Activated naive CD4-positive, alpha-beta T cell treated with anti-CD3 and anti-CD28 coated beads, Interleukin-2, amount 50 U/mL, for 24 hours (primary cell): ENCODE data around the gene ATP2B2.
A peak's percentile ranks its signal among the peaks of the same experiment; 100 is the strongest.

Source experiments
- H3K27ac Mint-ChIP-seq: one replicate; pipeline ENCODE4 v1.8.0; 2021; ENCODE audit warnings: mild to moderate bottlenecking, mixed read lengths
- H3K27me3 Mint-ChIP-seq: one replicate; pipeline ENCODE4 v1.8.0; 2021; ENCODE audit warnings: mixed read lengths
- H3K36me3 Mint-ChIP-seq: one replicate; pipeline ENCODE4 v1.8.0; 2021; ENCODE audit warnings: mixed read lengths
- H3K4me1 Mint-ChIP-seq: one replicate; pipeline ENCODE4 v1.8.0; 2021; ENCODE audit warnings: mixed read lengths
- H3K4me3 Mint-ChIP-seq: one replicate; pipeline ENCODE4 v1.8.0; 2021; ENCODE audit warnings: mild to moderate bottlenecking, mixed read lengths
- H3K9me3 Mint-ChIP-seq: one replicate; pipeline ENCODE4 v1.8.0; 2021; ENCODE audit warnings: mixed read lengths

Gene ATP2B2

DNA sequence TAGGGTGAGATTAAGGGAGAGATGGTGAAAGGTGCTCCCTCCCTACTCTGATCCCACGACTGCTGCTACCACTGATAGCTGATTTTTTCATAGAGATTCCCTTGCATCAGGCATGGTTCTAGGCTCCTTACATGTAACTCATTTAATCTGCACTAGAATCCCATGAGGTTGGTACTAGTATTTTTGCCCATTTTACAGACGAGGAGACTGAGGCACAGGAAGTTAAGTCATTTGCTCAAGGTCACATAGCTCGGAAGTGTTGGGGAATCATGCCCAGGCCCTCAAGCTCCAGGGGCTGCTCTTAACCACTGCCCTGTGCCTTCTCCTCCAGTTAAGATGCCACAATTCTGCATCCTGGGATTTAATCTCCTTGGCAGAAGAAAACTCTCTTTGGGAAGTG, 11.2 kb downstream of the ATP2B2 start:
- Mint-ChIP-seq H3K4me3 (no peak overlapping the region), H3K36me3 (no peaks in the 10 kb centered on the region), H3K4me1 (no peaks in the 10 kb centered on the region), H3K27ac (no peak overlapping the region), H3K9me3 (no peaks in the 10 kb centered on the region), H3K27me3 (no peaks in the 10 kb centered on the region)

DNA sequence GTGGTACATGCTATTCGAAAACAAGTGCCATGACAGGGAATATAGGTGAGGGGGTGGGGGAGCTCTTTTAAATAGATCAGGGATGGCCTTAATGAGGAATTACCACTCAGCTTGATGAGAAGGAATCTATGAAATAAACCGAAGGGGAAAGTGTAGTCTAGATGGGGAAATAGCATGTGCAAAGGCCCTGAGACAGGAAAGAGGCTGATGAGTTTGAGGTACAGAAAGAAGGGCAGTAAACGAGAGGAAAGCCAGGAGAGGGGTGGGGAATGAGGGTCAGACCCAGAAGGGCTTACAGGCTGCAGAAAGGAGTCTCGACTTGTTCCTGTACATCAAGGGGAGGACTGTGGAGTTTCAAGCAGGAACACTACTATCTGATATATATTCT, 12.2 kb downstream of the ATP2B2 start:
- H3K36me3 Mint-ChIP-seq, result no peaks in the 10 kb centered on the region
- H3K27me3 Mint-ChIP-seq, result no peaks in the 10 kb centered on the region
- no peak overlapping the region for H3K27ac Mint-ChIP-seq
- no peak overlapping the region for H3K4me3 Mint-ChIP-seq
- no peaks in the 10 kb centered on the region for H3K9me3 Mint-ChIP-seq
- H3K4me1 Mint-ChIP-seq, result no peaks in the 10 kb centered on the region

DNA sequence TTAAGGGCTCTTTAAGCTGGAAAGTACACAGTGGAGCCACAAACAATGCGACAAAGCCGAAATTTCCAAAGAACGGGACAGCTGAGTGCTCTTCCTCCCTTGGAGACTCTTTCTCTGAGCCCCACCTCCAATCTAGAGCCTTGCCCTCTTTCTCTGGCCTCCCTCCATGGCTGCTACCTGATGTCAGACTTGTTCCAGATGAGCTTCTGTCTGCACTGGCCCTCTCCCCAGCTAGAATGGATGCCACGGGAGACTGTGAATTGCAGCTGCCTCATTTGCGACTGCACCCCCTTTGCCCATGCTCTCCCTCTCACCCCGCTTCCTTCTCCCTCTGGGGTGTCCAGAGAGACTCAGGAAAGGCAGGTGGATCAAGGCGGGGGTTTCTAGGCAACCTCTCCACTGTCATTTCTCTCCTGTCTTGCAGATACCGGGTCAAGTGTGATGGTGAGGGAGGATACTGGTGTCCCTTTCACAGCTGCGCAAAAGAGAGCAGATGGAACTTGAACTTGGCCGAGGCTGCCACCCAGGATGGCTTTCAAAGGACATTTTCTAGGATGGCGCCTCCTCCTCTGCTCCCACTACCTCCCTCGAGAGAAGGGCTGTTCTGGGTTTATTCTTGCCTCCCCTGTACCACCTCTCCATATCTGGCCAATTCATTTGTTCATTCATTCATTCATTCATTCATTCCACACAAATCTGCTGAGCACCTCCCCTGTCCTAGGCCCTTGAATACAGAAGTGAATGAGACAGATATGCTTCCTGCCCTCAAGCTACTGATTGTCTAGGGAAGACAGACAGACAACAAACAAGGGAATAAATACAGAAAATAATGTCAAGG, 12.8 kb downstream of the ATP2B2 start:
- Mint-ChIP-seq H3K4me3 (no peak overlapping the region), H3K9me3 (no peaks in the 10 kb centered on the region), H3K27ac (no peak overlapping the region), H3K27me3 (no peaks in the 10 kb centered on the region), H3K36me3 (no peaks in the 10 kb centered on the region), H3K4me1 (no peaks in the 10 kb centered on the region)

DNA sequence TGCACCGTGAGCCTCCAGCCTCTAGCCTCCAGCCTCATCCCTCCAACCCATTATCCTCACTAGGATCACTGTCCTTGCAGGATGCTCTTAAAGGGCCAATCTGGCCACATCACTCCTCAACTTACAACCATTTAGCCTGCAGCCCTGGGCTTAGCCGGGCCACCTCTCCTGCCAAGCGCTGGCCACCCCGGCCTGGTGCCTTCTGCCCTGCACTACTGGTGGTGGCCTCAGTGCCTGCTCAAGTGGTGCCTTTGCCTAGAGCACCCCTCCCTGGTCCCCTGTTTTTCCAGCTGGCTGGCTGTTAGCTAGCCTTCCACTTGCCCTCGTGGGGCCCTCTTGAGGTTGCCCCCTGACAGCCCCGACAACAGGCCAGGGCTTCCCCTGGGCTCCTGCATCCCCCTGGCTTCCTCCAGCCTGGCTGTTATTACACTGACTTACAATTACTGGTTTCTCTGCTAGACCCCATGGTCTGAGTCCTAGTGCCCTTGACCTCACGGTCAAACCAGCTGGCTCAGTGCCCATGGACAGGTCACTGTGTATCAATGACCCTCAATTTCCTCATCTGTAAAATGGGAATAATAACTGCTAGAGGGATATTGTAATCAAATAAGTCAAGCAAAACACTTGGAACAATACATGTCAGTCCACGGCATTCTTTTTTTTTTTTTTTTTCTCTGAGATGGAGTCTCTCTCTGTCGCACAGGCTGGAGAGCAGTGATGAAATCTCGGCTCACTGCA, 15.5 kb downstream of the ATP2B2 start:
- Mint-ChIP-seq H3K9me3 (no peaks in the 10 kb centered on the region), H3K36me3 (no peaks in the 10 kb centered on the region)

DNA sequence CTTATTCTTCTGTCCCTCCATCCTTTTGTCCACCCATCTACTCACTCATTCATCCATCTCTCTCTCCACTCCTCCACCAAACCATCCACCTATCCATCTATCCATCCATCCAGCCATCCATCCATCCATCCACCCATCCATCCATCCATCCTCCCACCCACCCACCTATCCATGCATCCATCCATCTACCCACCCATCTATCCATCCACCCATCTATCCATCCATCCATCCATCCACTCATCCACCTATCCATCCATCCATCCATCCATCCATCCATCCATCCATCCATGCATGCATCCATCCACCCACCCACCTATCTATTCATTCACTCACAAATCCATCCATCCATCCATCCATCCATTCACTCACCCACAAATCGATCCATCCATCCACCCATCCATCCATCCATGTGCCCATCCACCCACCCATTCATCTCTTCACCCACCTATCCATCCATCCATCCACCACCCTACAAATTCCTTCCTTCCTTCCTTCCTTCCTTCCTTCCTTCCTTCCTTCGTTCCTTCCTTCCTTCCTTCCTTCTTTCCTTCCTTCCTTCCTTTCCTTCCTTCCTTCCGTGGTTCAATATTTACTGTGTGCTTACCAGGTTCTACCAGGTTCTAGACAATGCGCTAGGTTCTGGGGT, 17.3 kb downstream of the ATP2B2 start:
- H3K36me3 Mint-ChIP-seq, result no peaks in the 10 kb centered on the region
- H3K4me1 Mint-ChIP-seq, result no peaks in the 10 kb centered on the region
- H3K4me3 Mint-ChIP-seq, result no peak overlapping the region
- no peaks in the 10 kb centered on the region for H3K9me3 Mint-ChIP-seq
- peak overlapping the region; percentile 60 for H3K27ac Mint-ChIP-seq
- no peaks in the 10 kb centered on the region for H3K27me3 Mint-ChIP-seq

More for the DNA sequence above, 15.5 kb downstream of the ATP2B2 start:
- Mint-ChIP-seq H3K4me1 (no peaks in the 10 kb centered on the region), H3K27ac (no peak overlapping the region), H3K27me3 (no peaks in the 10 kb centered on the region), H3K4me3 (no peak overlapping the region)

DNA sequence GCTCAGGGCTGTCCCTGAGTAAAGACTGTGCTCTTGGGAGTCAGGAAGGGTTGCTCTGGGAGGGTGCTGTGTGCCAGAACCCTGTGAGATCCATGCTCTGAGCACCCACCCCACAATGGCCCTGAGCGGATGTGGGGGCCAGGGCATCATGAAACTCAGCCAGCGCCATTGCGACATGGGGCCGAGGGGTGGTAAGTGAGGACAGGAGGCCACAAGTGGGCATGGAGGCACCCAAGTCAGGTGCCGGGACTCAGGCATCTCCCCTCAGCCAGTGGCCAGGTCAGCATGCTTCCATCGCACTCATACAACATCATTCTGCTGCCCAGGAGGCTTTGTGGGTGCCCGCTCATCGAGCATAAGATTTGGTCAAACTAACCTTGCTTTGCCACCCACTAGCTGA, 19.6 kb downstream of the ATP2B2 start:
- no peaks in the 10 kb centered on the region for H3K36me3 Mint-ChIP-seq
- no peak overlapping the region for H3K27ac Mint-ChIP-seq
- no peaks in the 10 kb centered on the region for H3K4me1 Mint-ChIP-seq
- no peak overlapping the region for H3K4me3 Mint-ChIP-seq
- H3K27me3 Mint-ChIP-seq, result no peaks in the 10 kb centered on the region
- no peaks in the 10 kb centered on the region for H3K9me3 Mint-ChIP-seq

DNA sequence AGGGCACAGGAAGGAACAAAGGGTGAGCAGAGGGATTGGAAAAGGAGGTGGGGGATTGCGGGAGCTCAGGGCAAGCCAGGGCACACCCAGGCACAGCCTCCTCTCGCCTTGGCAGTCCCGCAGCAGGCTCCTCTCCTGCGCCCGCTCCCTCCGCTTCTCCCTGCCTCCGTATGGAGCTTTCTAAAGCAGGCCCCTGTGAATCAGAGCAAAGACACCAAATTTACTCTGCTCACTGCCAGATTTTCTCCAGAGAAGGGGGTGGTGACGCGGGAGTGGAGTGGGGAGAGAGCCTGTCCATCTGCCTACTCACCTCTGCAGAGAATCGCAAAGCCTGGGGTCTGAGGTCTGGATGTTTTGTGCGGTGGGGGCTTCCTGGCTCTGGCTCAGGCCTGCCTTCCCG, 20.0 kb downstream of the ATP2B2 start:
- Mint-ChIP-seq H3K4me3 (no peak overlapping the region), H3K36me3 (no peaks in the 10 kb centered on the region), H3K9me3 (no peaks in the 10 kb centered on the region), H3K4me1 (no peaks in the 10 kb centered on the region), H3K27ac (no peak overlapping the region), H3K27me3 (no peaks in the 10 kb centered on the region)

DNA sequence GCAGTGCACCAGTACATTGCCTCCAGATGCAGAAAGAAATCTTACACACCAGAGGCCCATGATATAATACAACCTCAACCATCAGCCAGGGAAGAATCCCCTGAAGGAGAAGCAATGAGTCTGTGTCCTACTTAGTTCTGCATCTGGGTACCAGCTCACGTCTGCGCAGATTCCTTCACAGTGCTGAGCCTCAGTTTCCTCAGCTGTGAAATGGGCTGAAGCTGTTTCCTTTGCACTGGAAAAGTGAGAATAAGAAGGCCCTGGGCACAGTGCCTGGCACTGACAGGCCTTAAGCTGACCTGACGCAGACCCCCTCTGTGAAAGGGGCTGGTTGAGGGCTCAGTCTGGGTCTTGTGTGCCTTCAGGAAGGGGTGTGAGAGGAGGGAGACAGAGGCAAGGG, 20.7 kb downstream of the ATP2B2 start:
- H3K4me3 Mint-ChIP-seq, result no peak overlapping the region
- H3K27me3 Mint-ChIP-seq, result no peaks in the 10 kb centered on the region
- no peaks in the 10 kb centered on the region for H3K9me3 Mint-ChIP-seq
- no peaks in the 10 kb centered on the region for H3K4me1 Mint-ChIP-seq
- no peak overlapping the region for H3K27ac Mint-ChIP-seq
- no peaks in the 10 kb centered on the region for H3K36me3 Mint-ChIP-seq

DNA sequence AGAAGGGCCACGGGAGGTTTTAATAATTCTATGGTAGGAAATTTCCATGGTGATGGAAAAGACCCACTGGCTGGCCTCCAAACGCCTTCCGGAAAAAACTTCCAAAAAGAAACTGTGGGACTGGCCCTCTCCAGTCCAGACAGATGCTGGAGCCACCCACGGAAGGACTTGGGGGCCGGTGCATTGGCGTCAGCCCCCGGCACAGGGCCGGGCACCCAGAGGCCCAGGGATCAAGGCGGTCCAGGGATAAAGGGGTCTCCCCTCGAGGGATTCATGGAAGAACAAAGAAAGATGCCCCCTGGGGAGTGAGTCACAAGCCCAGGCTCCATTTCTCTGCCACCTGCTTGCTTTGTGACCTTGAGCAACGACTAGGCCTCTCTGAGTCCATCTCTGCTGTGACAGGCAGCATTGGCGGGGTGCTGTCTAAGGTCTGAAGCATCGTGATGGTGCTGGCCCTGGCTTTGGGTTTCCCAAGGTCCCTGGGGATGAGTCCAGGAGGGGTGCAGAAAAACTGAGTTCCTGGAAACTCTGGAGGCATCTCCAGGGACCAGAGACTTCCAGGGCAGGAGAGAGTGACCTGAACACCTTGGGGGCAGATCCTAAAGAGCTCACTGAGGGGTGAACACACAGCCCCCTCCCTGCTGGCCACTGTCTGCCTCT, 21.6 kb downstream of the ATP2B2 start:
- H3K4me3 Mint-ChIP-seq, result no peak overlapping the region
- H3K36me3 Mint-ChIP-seq, result no peaks in the 10 kb centered on the region
- H3K4me1 Mint-ChIP-seq, result no peaks in the 10 kb centered on the region
- H3K9me3 Mint-ChIP-seq, result no peaks in the 10 kb centered on the region
- no peaks in the 10 kb centered on the region for H3K27me3 Mint-ChIP-seq
- H3K27ac Mint-ChIP-seq, result no peak overlapping the region

DNA sequence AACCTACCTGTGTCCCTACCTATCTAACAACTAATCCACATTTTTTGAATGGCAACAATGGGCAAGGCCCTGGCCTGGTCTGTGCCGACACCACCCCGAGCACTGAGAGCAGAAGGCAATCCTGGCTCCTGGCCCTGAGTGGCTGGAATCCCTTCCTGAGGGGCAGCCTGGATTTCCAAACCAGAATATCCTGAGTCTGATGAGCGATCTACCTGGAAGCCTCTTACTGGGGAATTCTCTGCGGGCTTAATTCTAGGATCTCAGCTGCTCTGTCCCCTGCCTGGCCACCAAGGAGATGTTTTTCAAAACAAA, 22.1 kb downstream of the ATP2B2 start:
- Mint-ChIP-seq H3K36me3 (peaks cover 2% of the 10 kb centered on the region), H3K4me1 (no peaks in the 10 kb centered on the region), H3K9me3 (peaks cover 5% of the 10 kb centered on the region), H3K4me3 (no peak overlapping the region), H3K27ac (no peak overlapping the region), H3K27me3 (no peaks in the 10 kb centered on the region)

DNA sequence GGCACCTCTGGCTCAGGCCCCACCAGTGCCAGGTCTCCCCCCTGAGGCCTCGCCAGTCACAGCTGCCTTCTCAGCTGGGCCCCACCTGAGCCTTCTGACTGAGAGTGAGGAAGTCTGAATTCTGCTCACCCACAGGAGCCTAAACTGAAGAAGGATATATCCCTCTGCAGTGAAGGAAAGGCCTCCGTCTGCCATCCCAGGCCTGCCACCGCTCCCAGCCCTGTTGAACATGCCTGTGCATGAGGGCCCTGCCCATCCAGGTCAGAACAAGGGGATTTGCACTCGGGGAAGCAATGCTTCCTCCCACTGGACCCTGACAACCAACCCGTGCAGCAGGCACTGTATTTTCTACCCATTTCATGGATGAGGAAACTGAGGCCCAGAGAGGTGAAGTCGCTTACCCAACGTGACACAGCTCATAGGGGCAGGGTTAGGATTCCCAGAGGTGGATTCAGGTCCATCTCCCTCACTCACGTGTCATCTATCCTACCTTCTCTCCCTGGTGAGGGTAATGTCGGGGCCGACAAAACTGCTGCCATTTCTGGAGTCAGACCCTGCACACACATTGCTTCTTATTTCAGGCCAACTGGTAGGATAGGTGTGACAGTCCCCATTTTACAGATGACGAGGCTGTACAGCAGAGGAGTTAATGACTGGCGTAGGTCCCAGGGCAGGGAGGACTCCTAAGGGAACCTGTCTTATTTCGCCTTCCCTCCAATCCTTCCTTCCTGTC, 22.6 kb downstream of the ATP2B2 start:
- peaks cover 6% of the 10 kb centered on the region for H3K9me3 Mint-ChIP-seq
- H3K4me1 Mint-ChIP-seq, result no peaks in the 10 kb centered on the region
- H3K36me3 Mint-ChIP-seq, result peaks cover 2% of the 10 kb centered on the region
- H3K27ac Mint-ChIP-seq, result no peak overlapping the region
- no peak overlapping the region for H3K4me3 Mint-ChIP-seq
- H3K27me3 Mint-ChIP-seq, result no peaks in the 10 kb centered on the region

DNA sequence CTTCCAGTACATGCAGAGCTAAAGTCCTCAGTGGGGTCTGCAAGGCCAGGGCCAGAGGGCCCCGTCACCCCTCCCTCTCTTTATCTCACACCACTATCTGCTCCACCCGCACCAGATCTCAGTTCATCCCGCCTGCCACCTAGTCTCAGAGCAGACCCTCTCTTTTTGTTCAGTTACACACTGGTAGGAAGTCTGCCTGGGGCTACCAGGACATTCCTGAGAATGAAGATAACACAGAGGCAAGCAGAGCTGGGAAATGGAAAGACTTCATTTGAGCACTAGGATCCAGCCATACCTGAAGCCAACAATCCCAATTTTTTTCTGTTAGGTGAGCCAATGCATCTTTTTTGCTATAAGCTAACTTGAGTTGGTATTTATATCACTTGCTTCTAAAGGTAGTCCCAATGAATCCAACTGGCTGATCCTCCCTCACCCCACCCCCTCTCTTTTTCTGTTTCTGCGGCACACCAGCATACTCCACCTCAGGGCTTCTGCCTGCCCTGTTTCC, 24.5 kb downstream of the ATP2B2 start:
- Mint-ChIP-seq H3K27ac (no peak overlapping the region), H3K36me3 (peaks cover 2% of the 10 kb centered on the region), H3K4me1 (no peaks in the 10 kb centered on the region), H3K27me3 (no peaks in the 10 kb centered on the region), H3K4me3 (no peak overlapping the region), H3K9me3 (peaks cover 6% of the 10 kb centered on the region)

DNA sequence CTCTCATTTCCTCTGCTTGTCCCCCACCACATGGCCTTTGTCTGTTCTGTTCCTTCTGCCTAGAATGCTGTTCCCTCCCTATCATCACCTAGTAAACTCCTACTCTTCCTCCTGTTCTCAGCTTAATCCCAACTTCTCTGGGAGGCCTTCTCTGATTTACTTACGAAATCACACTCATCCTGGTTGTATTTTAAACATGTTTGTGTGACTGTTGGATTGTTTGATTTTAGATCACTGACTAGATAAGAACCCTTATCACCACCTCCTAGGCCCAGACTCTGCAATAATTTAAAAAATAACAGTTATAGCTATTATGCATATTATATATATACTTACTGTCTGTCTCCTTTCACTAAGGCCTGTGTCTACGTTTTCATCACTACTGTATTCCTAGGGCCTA, 26.1 kb downstream of the ATP2B2 start:
- Mint-ChIP-seq H3K4me3 (no peak overlapping the region), H3K27me3 (no peaks in the 10 kb centered on the region), H3K9me3 (peaks cover 6% of the 10 kb centered on the region), H3K4me1 (no peaks in the 10 kb centered on the region), H3K36me3 (peaks cover 2% of the 10 kb centered on the region), H3K27ac (no peak overlapping the region)

DNA sequence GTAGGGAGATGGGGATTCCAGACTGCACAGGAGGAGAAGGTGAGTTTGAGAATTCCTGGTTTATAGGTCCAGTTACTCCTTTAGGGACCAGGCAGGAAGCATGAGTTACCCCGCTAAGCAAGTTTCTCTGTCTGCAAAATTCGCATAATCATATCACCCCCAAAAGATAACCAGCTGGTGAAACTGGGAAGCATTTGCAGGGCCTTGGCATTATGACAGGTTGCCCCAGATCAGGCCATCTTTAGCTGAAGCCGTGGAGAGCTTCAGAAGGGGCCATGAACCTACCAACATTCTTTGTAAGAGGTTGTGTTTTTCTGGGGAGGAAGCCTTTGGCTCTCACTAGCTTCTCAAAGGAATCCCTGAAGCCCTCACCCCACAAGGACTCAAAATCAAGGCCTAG, 29.4 kb downstream of the ATP2B2 start:
- Mint-ChIP-seq H3K27me3 (peaks cover 1% of the 10 kb centered on the region), H3K36me3 (peaks cover 2% of the 10 kb centered on the region), H3K4me1 (peaks cover 4% of the 10 kb centered on the region), H3K9me3 (peaks cover 6% of the 10 kb centered on the region), H3K27ac (no peak overlapping the region), H3K4me3 (no peak overlapping the region)

DNA sequence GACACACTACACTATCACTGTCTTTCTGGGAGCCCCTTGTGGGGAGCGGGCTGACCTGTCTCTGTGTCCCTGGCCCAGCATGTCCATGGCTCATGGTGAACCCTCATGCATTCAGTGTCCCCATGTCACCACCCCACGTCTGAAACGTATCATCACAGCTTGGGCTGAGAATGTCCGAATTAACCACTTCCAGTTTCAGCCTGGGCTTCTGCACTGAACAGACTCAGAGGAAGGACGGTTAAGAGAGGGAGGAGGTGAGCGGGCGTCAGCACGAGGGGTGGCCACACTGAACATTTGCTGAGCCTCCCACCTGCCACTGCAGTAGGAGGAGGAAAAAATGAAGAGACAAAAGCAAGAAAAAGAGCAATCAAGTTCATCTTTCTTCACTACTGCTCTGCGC, 30.5 kb downstream of the ATP2B2 start:
- no peak overlapping the region for H3K27ac Mint-ChIP-seq
- peaks cover 4% of the 10 kb centered on the region for H3K4me1 Mint-ChIP-seq
- peaks cover 2% of the 10 kb centered on the region for H3K36me3 Mint-ChIP-seq
- H3K9me3 Mint-ChIP-seq, result peaks cover 6% of the 10 kb centered on the region
- H3K4me3 Mint-ChIP-seq, result no peak overlapping the region
- peaks cover 3% of the 10 kb centered on the region for H3K27me3 Mint-ChIP-seq
